HG02938 (cell line): ENCODE results near the gene ERAP2.
"Not testable (repeated sequence)": the region's sequence is repeated elsewhere in the genome, so short reads cannot be mapped to it uniquely, and the experiment has no call there.

Experiments used
- ATAC-seq: cut with Tn5 transposase; IDR thresholded peaks from one replicate; pipeline ENCODE4 v1.9.1; 2021; ENCODE audit warnings: mild to moderate bottlenecking, moderate library complexity; ENCODE audit not compliant: unreplicated experiment

Gene ERAP2

GRCh38 chr5:96931037-96931436 is 54.7 kb downstream of the ERAP2 start:
- ATAC-seq, result not testable (repeated sequence)

- no peak for ATAC-seq
Observed at GRCh38 chr5:96931605-96932004, 55.3 kb downstream of the ERAP2 start.

GRCh38 chr5:96932026-96932425 is 55.7 kb downstream of the ERAP2 start:
- no peak for ATAC-seq

GRCh38 chr5:96933764-96934707 is 57.7 kb downstream of the ERAP2 start:
- no peak for ATAC-seq

- peak; percentile 54 for ATAC-seq
Observed at GRCh38 chr5:96934708-96935558, 58.6 kb downstream of the ERAP2 start.

- peak; percentile 40 for ATAC-seq
Observed at GRCh38 chr5:96935559-96936430, 59.5 kb downstream of the ERAP2 start, which contains the start of gene LNPEP. Gene LNPEP (plus strand): TSS chr5:96936080. CDS start chr5:96936156, 76 bp downstream.

- ATAC-seq, result peak; percentile 32
Observed at GRCh38 chr5:96936431-96937320, 60.4 kb downstream of the ERAP2 start.

- ATAC-seq, result no peak
Observed at GRCh38 chr5:96940586-96940985, 64.3 kb downstream of the ERAP2 start.

- ATAC-seq, result no peak
Observed at GRCh38 chr5:96941140-96941539, 64.8 kb downstream of the ERAP2 start.

- ATAC-seq, result no peak
Observed at GRCh38 chr5:96942078-96942477, 65.8 kb downstream of the ERAP2 start.

GRCh38 chr5:96942911-96943310 is 66.6 kb downstream of the ERAP2 start:
- ATAC-seq, result no peak

- ATAC-seq, result no peak
Observed at GRCh38 chr5:96943799-96944198, 67.5 kb downstream of the ERAP2 start.

- no peak for ATAC-seq
Observed at GRCh38 chr5:96945144-96945897, 69.0 kb downstream of the ERAP2 start.

- no peak for ATAC-seq
Observed at GRCh38 chr5:96946381-96946780, 70.1 kb downstream of the ERAP2 start.

- no peak for ATAC-seq
Observed at GRCh38 chr5:96952118-96952750, 75.9 kb downstream of the ERAP2 start.

GRCh38 chr5:96952974-96953730 is 76.9 kb downstream of the ERAP2 start:
- ATAC-seq, result no peak

- peak; percentile 41 for ATAC-seq
Observed at GRCh38 chr5:96957254-96958049, 81.2 kb downstream of the ERAP2 start.
